ENCODE measurements around the gene EDNRA.

The EDNRA gene

DNA sequence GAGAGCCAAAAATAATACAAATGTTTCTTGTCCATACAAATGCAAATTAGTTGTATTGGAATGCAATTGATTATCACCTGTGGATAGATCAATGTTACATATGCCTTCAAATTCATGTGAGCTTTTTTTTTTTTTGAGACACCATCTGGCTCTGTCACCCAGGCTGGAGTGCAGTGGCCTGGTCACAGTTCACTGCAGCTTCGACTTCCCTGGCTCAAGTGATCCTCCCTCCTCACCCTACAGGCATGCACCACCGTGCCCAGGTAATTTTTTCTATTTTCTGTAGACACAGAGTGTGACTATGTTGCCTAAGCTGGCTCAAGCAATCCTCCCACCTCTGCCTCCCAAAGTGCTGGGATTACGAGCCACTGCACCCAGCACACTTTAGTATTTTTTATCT lies 97.7 kb downstream of the EDNRA start:
- DNase-seq (ENCODE audit: extremely low spot score): no peak
- TF ChIP-seq FOXM1 (IDR thresholded peaks at IDR 0.05; ENCODE audit: borderline replicate concordance): no peak
- TF ChIP-seq ELF4 (IDR thresholded peaks at IDR 0.05): no peak
- TF ChIP-seq, protein P1, sequence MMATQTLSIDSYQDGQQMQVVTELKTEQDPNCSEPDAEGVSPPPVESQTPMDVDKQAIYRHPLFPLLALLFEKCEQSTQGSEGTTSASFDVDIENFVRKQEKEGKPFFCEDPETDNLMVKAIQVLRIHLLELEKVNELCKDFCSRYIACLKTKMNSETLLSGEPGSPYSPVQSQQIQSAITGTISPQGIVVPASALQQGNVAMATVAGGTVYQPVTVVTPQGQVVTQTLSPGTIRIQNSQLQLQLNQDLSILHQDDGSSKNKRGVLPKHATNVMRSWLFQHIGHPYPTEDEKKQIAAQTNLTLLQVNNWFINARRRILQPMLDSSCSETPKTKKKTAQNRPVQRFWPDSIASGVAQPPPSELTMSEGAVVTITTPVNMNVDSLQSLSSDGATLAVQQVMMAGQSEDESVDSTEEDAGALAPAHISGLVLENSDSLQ (IDR thresholded peaks at IDR 0.05): no peak
- TF ChIP-seq ARNT (IDR thresholded peaks at IDR 0.05): no peak
- TF ChIP-seq HDGF (IDR thresholded peaks at IDR 0.05; ENCODE audit: borderline replicate concordance): no peak
- no peak for TF ChIP-seq FOXA1 (IDR thresholded peaks at IDR 0.05)
- TF ChIP-seq BHLHE40 (IDR thresholded peaks at IDR 0.05; ENCODE audit: borderline replicate concordance): no peak
- no peak for TF ChIP-seq SP1 (IDR thresholded peaks at IDR 0.05)
- no peak for TF ChIP-seq L3MBTL2 (conservative IDR thresholded peaks at IDR 0.05)
- ChIA-PET POLR2A (no interaction called here), CTCF (no interaction called here)

DNA sequence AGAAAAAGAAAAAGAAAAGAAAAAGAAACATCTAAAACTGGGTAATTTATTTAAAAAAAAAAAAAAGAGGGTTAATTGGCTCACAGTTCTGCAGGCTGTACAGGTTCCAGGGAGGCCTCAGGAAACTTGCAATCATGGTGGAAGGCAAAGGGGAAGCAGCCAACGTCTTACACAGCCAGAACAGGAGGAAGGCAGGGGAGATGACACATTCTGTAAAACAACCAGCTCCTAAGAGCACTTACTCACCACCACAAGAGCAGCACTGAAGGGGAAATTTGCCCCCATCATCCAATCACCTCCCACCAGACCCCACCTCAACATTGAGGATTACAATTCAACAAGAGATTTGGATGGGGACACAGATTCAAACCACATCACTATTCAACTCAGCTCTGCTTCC lies 99.5 kb downstream of the EDNRA start:
- ChIA-PET POLR2A (no interaction called here), CTCF (interaction anchor here (0.8 to 2.1 kb wide), 2 partner anchors 10 to 287 kb away, joined by 4 to 9 read pairs; no protein-coding TSS in a partner anchor)
- DNase-seq (ENCODE audit: extremely low spot score): no peak
- no peak for TF ChIP-seq CTBP1 (IDR thresholded peaks at IDR 0.05; ENCODE audit: borderline replicate concordance)
- no peak for TF ChIP-seq ZNF384 (IDR thresholded peaks at IDR 0.05)
- no peak for TF ChIP-seq L3MBTL2 (conservative IDR thresholded peaks at IDR 0.05)
- TF ChIP-seq SUZ12 (IDR thresholded peaks at IDR 0.05): no peak
- TF ChIP-seq, protein P1 (IDR thresholded peaks at IDR 0.05): no peak
- no peak for TF ChIP-seq NFRKB (IDR thresholded peaks at IDR 0.05)
- no peak for TF ChIP-seq ELF4 (IDR thresholded peaks at IDR 0.05)
- TF ChIP-seq FOXA1 (IDR thresholded peaks at IDR 0.05): no peak
- no peak for TF ChIP-seq SP1 (IDR thresholded peaks at IDR 0.05)
- no peak for TF ChIP-seq LEF1 (IDR thresholded peaks at IDR 0.05; ENCODE audit: borderline replicate concordance)
- TF ChIP-seq BHLHE40 (IDR thresholded peaks at IDR 0.05; ENCODE audit: borderline replicate concordance): no peak
- TF ChIP-seq HDGF (IDR thresholded peaks at IDR 0.05; ENCODE audit: borderline replicate concordance): no peak
- TF ChIP-seq FOXM1 (IDR thresholded peaks at IDR 0.05; ENCODE audit: borderline replicate concordance): no peak
- TF ChIP-seq FOXK2 (IDR thresholded peaks at IDR 0.05): no peak
- TF ChIP-seq TARDBP (IDR thresholded peaks at IDR 0.05): no peak
- TF ChIP-seq ARNT (IDR thresholded peaks at IDR 0.05): no peak

- DNase-seq (ENCODE audit: extremely low spot score): no peak
- CTCF ChIA-PET: interaction anchor here (0.6 to 2.1 kb wide), 2 partner anchors 8 to 396 kb away, joined by 3 to 9 read pairs; no protein-coding TSS in a partner anchor
- TF ChIP-seq SP1 (IDR thresholded peaks at IDR 0.05): no peak
- TF ChIP-seq, protein P1 (IDR thresholded peaks at IDR 0.05): no peak
- no peak for TF ChIP-seq LEF1 (IDR thresholded peaks at IDR 0.05; ENCODE audit: borderline replicate concordance)
- TF ChIP-seq BHLHE40 (IDR thresholded peaks at IDR 0.05; ENCODE audit: borderline replicate concordance): no peak
- no peak for TF ChIP-seq ZNF384 (IDR thresholded peaks at IDR 0.05)
- TF ChIP-seq ELF4 (IDR thresholded peaks at IDR 0.05): no peak
- no peak for TF ChIP-seq HDGF (IDR thresholded peaks at IDR 0.05; ENCODE audit: borderline replicate concordance)
- TF ChIP-seq CTBP1 (IDR thresholded peaks at IDR 0.05; ENCODE audit: borderline replicate concordance): no peak
- no peak for TF ChIP-seq L3MBTL2 (conservative IDR thresholded peaks at IDR 0.05)
- TF ChIP-seq TARDBP (IDR thresholded peaks at IDR 0.05): no peak
- TF ChIP-seq FOXM1 (IDR thresholded peaks at IDR 0.05; ENCODE audit: borderline replicate concordance): no peak
- POLR2A ChIA-PET: no interaction called here
Measured at GRCh38 chr4:147581606-147582350, 100.9 kb downstream of the EDNRA start.

- TF ChIP-seq HDGF (IDR thresholded peaks at IDR 0.05; ENCODE audit: borderline replicate concordance) (no peak), FOXK2 (IDR thresholded peaks at IDR 0.05) (no peak), FOXA1 (IDR thresholded peaks at IDR 0.05) (no peak), SP1 (IDR thresholded peaks at IDR 0.05) (no peak), ELF4 (IDR thresholded peaks at IDR 0.05) (no peak), FOXM1 (IDR thresholded peaks at IDR 0.05; ENCODE audit: borderline replicate concordance) (no peak), TARDBP (IDR thresholded peaks at IDR 0.05) (no peak), ARNT (IDR thresholded peaks at IDR 0.05) (no peak), SUZ12 (IDR thresholded peaks at IDR 0.05) (no peak), CTBP1 (IDR thresholded peaks at IDR 0.05; ENCODE audit: borderline replicate concordance) (no peak), NFRKB (IDR thresholded peaks at IDR 0.05) (no peak), BHLHE40 (IDR thresholded peaks at IDR 0.05; ENCODE audit: borderline replicate concordance) (no peak), LEF1 (IDR thresholded peaks at IDR 0.05; ENCODE audit: borderline replicate concordance) (no peak)
- TF ChIP-seq, protein P1 (IDR thresholded peaks at IDR 0.05): no peak
- no peak for DNase-seq (ENCODE audit: extremely low spot score)
- POLR2A ChIA-PET: no interaction called here
- CTCF ChIA-PET: interaction anchor here (0.6 to 2.1 kb wide), 2 partner anchors 8 to 397 kb away, joined by 3 to 9 read pairs; no protein-coding TSS in a partner anchor
Measured at GRCh38 chr4:147582386-147583060, 101.6 kb downstream of the EDNRA start.

- DNase-seq (ENCODE audit: extremely low spot score): no peak
- TF ChIP-seq FOXM1 (IDR thresholded peaks at IDR 0.05; ENCODE audit: borderline replicate concordance) (no peak), L3MBTL2 (conservative IDR thresholded peaks at IDR 0.05) (no peak), TARDBP (IDR thresholded peaks at IDR 0.05) (no peak), FOXK2 (IDR thresholded peaks at IDR 0.05) (no peak)
- ChIA-PET POLR2A (no interaction called here), CTCF (interaction anchor here (0.8 kb wide), 1 partner anchor 283 kb away, joined by 3 read pairs; no protein-coding TSS in a partner anchor)
Measured at GRCh38 chr4:147583876-147584275, 103.0 kb downstream of the EDNRA start.

Measured in HEK293T (cell line).